Stomach (tissue), 4 donors: ENCODE measurements around the gene FIP1L1.

ENCODE experiments used
- POLR2A ChIP-seq, 4 donors: fragments of 450-650 bp; IDR thresholded peaks; one replicate each; pipeline ENCODE4 v1.6.1; 2016; ENCODE audit warnings: antibody characterized with exemption in 4 of 4, control low read depth in 2 of 4, mild to moderate bottlenecking in 1 of 4, moderate library complexity in 1 of 4
- TF ChIP-seq, protein P1 (sequence below), 7 experiments: fragments of 450-650 bp in 4 of 7; fragments of 200-600 bp in 3 of 7; sonication (generic) in 3 of 7; IDR thresholded peaks; one replicate each; pipeline ENCODE4 v1.5.1; 2016 to 2019; ENCODE audit warnings: antibody characterized with exemption in 7 of 7, control low read depth in 2 of 7, mild to moderate bottlenecking in 1 of 7

DNA sequence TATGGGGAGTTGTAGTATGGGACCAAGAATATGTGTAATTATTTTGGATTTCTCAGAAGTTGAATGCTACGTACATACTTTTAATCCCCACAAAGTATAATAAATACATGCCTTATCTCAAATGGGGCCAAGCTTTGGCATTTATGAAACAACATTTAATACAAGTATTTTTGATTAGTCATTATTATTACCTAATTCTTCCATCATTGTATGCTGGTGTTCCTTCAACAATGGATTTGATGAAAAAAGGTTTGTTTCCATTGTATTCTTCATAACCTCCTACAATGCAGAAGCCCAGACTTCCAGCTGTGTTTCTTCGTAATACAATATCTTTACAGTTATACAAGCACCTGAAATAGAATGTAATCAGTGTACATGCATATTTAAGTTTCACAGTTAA lies 83.8 kb downstream of the FIP1L1 start:
- TF ChIP-seq POLR2A (IDR thresholded peaks at IDR 0.05): no peak
- TF ChIP-seq, protein P1, sequence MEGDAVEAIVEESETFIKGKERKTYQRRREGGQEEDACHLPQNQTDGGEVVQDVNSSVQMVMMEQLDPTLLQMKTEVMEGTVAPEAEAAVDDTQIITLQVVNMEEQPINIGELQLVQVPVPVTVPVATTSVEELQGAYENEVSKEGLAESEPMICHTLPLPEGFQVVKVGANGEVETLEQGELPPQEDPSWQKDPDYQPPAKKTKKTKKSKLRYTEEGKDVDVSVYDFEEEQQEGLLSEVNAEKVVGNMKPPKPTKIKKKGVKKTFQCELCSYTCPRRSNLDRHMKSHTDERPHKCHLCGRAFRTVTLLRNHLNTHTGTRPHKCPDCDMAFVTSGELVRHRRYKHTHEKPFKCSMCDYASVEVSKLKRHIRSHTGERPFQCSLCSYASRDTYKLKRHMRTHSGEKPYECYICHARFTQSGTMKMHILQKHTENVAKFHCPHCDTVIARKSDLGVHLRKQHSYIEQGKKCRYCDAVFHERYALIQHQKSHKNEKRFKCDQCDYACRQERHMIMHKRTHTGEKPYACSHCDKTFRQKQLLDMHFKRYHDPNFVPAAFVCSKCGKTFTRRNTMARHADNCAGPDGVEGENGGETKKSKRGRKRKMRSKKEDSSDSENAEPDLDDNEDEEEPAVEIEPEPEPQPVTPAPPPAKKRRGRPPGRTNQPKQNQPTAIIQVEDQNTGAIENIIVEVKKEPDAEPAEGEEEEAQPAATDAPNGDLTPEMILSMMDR (IDR thresholded peaks at IDR 0.05): no peak
